ENCODE measurements around the gene CFAP119. TPM values are rescaled to one million over a fixed set of nuclear protein-coding genes. Genes with fewer than 3 reads are reported as not detected.

CFAP119 gene
- total and polyA plus RNA-seq, 2 of the 8 experiments (the other 6 are each of a cell fraction or from before 2014, with no cell fraction given), result 5.6 to 6.0 TPM

DNA sequence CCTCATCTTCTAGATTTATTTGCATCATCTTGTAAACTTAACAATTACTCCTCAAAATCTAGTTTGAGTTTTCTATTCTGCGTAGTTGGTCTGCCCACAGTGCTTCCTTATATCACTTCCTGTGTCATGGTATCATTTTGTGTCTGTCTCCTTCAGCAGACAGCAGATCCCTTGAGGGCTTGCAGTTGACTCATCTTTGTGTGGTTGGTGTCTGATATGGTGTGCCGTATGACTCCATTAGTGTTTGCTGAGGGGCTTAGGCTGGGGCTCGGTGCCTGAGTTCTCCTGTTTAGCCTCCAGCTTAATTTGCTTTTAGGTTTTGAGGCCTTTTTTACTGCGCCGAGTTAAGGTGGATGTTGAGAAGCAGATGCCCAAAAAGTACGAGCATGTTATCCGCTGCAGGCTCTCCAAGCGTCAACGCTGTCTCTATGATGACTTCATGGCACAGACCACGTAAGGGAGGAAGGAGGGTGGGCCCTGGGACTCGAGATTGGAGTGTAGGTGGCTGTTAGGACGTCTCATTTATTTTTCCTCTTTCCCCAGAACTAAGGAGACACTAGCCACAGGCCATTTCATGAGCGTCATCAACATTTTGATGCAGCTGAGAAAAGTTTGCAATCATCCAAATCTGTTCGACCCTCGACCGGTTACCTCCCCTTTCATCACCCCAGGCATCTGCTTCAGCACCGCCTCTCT lies 46.0 kb downstream of the CFAP119 start:
- DNase-seq (ENCODE audit: low read depth in 1 of 2, low spot score in 2 of 2), result no peak
- peaks cover 10 to 13% of the 10 kb centered on the region in 2 experiments for H4K20me1 ChIP-seq (replicated peaks in 1 of 2; ENCODE audit: control insufficient read depth in 1 of 2, insufficient read depth in 2 of 2, low read length in 2 of 2)

More for the DNA sequence above, 46.0 kb downstream of the CFAP119 start:
- Histone ChIP-seq H3K27me3 (replicated peaks in 1 of 4; ENCODE audit: control insufficient read depth in 3 of 4, extremely low read depth in 1 of 4, insufficient read depth in 3 of 4, low read length in 3 of 4) (no peaks in the 10 kb centered on the region), H2AFZ (ENCODE audit: low read length) (no peak overlapping the region), H4K5ac (ENCODE audit: insufficient read length, low read depth, low read length) (no peak overlapping the region), H3K23ac (ENCODE audit: insufficient read length) (no peak overlapping the region), H2BK12ac (ENCODE audit: low read depth, low read length) (no peak overlapping the region), H2BK15ac (ENCODE audit: low read length) (no peak overlapping the region), H3K23me2 (ENCODE audit: low read depth, low read length) (no peaks in the 10 kb centered on the region; the same call in 1 of the 2 replicates), H3K18ac (ENCODE audit: extremely low read depth, low read length) (no peak overlapping the region), H3K4me2 (ENCODE audit: insufficient read depth in 1 of 2, low read depth in 2 of 2, low read length in 2 of 2) (no peak overlapping the region), H3K79me2 (ENCODE audit: control insufficient read depth in 1 of 2, insufficient read depth in 2 of 2, low read length in 2 of 2) (no peaks in the 10 kb centered on the region), H3K9ac (replicated peaks in 1 of 4; ENCODE audit: extremely low read depth in 1 of 4, low read depth in 3 of 4, low read length in 3 of 4) (no peak overlapping the region), H3K4me3 (ENCODE audit: extremely low read depth in 1 of 4, insufficient read depth in 2 of 4, low read depth in 3 of 4, low read length in 4 of 4) (no peak overlapping the region), H4K91ac (replicated peaks; ENCODE audit: insufficient read length, low read length) (no peak overlapping the region), H2BK120ac (replicated peaks; ENCODE audit: low read depth, low read length) (no peak overlapping the region), H3K36me3 (ENCODE audit: control insufficient read depth in 2 of 4, insufficient read depth in 4 of 4, low read length in 3 of 4) (peaks cover 42 to 81% (median 68%) of the 10 kb centered on the region in 4 experiments), H3K4me1 (replicated peaks in 1 of 4; ENCODE audit: control insufficient read depth in 3 of 4, insufficient read depth in 4 of 4, low read length in 3 of 4) (no peaks in the 10 kb centered on the region), H3K56ac (replicated peaks; ENCODE audit: insufficient read length, low read depth, low read length) (no peak overlapping the region), H2AK5ac (ENCODE audit: low read depth, low read length) (no peak overlapping the region), H3K9me3 (ENCODE audit: insufficient read depth in 2 of 2, low read depth in 1 of 2, low read length in 1 of 2) (no peaks in the 10 kb centered on the region), H2BK5ac (ENCODE audit: low read depth, low read length) (no peak overlapping the region), H3K14ac (ENCODE audit: insufficient read length) (no peak overlapping the region), H3K79me1 (ENCODE audit: low read depth, low read length) (no peaks in the 10 kb centered on the region), H3K4ac (replicated peaks; ENCODE audit: insufficient read length, low read depth, low read length) (no peak overlapping the region), H4K8ac (ENCODE audit: extremely low read depth, insufficient read depth, low read length) (no peak overlapping the region), H2BK20ac (ENCODE audit: low read length) (no peak overlapping the region), H3K27ac (ENCODE audit: low read depth, low read length) (no peak overlapping the region)
- no peak for FAIRE-seq
- 93% methylated on average over 17 of the region's 17 CpGs; no CpG with 5 or more reads in 1 of the 2 experiments for WGBS, 2 experiments (ENCODE audit: extremely low coverage in 1 of 2, insufficient coverage in 1 of 2, insufficient read length in 1 of 2, insufficient replicate concordance in 2 of 2, low coverage in 1 of 2, low lambda C conversion rate in 2 of 2, missing lambda C conversion rate in 1 of 2)
- ChIA-PET POLR2A (ENCODE audit: partially characterized antibody) (interaction anchor here (0.8 to 1.0 kb wide), 2 partner anchors 12 to 17 kb away, joined by 3 to 4 read pairs; partner anchors contain the start of gene SRCAP), CTCF (ENCODE audit: partially characterized antibody) (no interaction called here)
- TF ChIP-seq GABPA (IDR thresholded peaks at IDR 0.05; ENCODE audit: borderline replicate concordance, insufficient read depth, low read length), result no peak

All from H1 (cell line).